MM.1S (cell line): ENCODE results near the gene MAMLD1.

Experiments used
- DNase-seq: peaks from one replicate; pipeline ENCODE4 v3.0.0-alpha.2; 2015
- H2AFZ ChIP-seq: fragments of 300-600 bp; sonication (generic); 2 replicates; pipeline ENCODE4 v1.6.0; 2016; ENCODE audit warnings: antibody characterized with exemption, low read length
- H3F3A ChIP-seq: fragments of 300-600 bp; sonication (generic); 2 replicates; pipeline ENCODE4 v1.6.1; 2016; ENCODE audit warnings: mild to moderate bottlenecking, antibody characterized with exemption, low read length, moderate library complexity, mixed read lengths; ENCODE audit not compliant: insufficient read depth
- H3K27ac ChIP-seq: fragments of 300-600 bp; sonication (generic); 2 replicates; pipeline ENCODE4 v1.5.1; 2016; ENCODE audit warnings: mild to moderate bottlenecking, low read length
- H3K27me3 ChIP-seq: fragments of 300-600 bp; sonication (generic); replicated peaks from 2 replicates; pipeline ENCODE4 v1.6.0; 2016; ENCODE audit warnings: low read length; ENCODE audit not compliant: insufficient read depth
- H3K36me3 ChIP-seq: fragments of 300-600 bp; sonication (generic); replicated peaks from 2 replicates; pipeline ENCODE4 v1.6.1; 2016; ENCODE audit warnings: mild to moderate bottlenecking, low read length, mixed read lengths; ENCODE audit not compliant: insufficient read depth
- H3K4me1 ChIP-seq: fragments of 300-600 bp; sonication (generic); 2 replicates; pipeline ENCODE4 v1.6.1; 2016; ENCODE audit warnings: low read length, mixed read lengths
- H3K4me2 ChIP-seq: fragments of 300-600 bp; sonication (generic); 2 replicates; pipeline ENCODE4 v1.6.0; 2016; ENCODE audit warnings: low read depth, low read length
- H3K4me3 ChIP-seq: fragments of 300-600 bp; sonication (generic); 2 replicates; pipeline ENCODE4 v1.5.1; 2016; ENCODE audit warnings: low read length, mixed read lengths
- H3K79me2 ChIP-seq: fragments of 300-600 bp; sonication (generic); 2 replicates; pipeline ENCODE4 v1.6.1; 2016; ENCODE audit warnings: mixed run types, low read length, mixed read lengths
- H3K9ac ChIP-seq: fragments of 300-600 bp; sonication (generic); 2 replicates; pipeline ENCODE4 v1.6.1; 2016; ENCODE audit warnings: low read length, mixed read lengths
- H3K9me2 ChIP-seq: fragments of 300-600 bp; sonication (generic); replicated peaks from 2 replicates; pipeline ENCODE4 v1.6.1; 2016; ENCODE audit warnings: mild to moderate bottlenecking, low read length, mixed read lengths; ENCODE audit not compliant: insufficient read depth
- H3K9me3 ChIP-seq: fragments of 300-600 bp; sonication (generic); replicated peaks from 2 replicates; pipeline ENCODE4 v1.6.1; 2016; ENCODE audit warnings: mild to moderate bottlenecking, low read length, mixed read lengths; ENCODE audit not compliant: insufficient read depth
- H4K20me1 ChIP-seq: fragments of 300-600 bp; sonication (generic); 2 replicates; pipeline ENCODE4 v1.6.1; 2016; ENCODE audit warnings: mild to moderate bottlenecking, low read length, moderate library complexity, mixed read lengths; ENCODE audit not compliant: insufficient read depth
- CTCF ChIP-seq: fragments of 300-600 bp; sonication (generic); IDR thresholded peaks from 2 replicates; pipeline ENCODE4 v1.5.1; 2016; ENCODE audit warnings: antibody characterized with exemption, low read length, mixed read lengths
- EZH2 ChIP-seq: fragments of 300-600 bp; sonication (generic); optimal IDR thresholded peaks from 2 replicates; pipeline ENCODE3; 2017; ENCODE audit warnings: low read depth, mild to moderate bottlenecking, antibody characterized with exemption, low read length, mixed read lengths
- EZH2phosphoT487 ChIP-seq: fragments of 300-600 bp; sonication (generic); IDR thresholded peaks from 2 replicates; pipeline ENCODE4 v1.6.1; 2018; ENCODE audit warnings: antibody characterized with exemption, low read length

Gene MAMLD1

GRCh38 chrX:150405006-150405405 is 41.9 kb downstream of the MAMLD1 start:
- Histone ChIP-seq H3K9ac (no peak overlapping the region), H3K4me2 (no peak overlapping the region), H4K20me1 (no peaks in the 10 kb centered on the region), H3K9me3 (no peaks in the 10 kb centered on the region), H3K27ac (no peak overlapping the region), H3K36me3 (no peaks in the 10 kb centered on the region), H2AFZ (no peak overlapping the region), H3K27me3 (no peaks in the 10 kb centered on the region), H3K9me2 (no peaks in the 10 kb centered on the region), H3K79me2 (no peaks in the 10 kb centered on the region), H3K4me1 (no peaks in the 10 kb centered on the region), H3F3A (no peaks in the 10 kb centered on the region), H3K4me3 (no peak overlapping the region)
- no peak for DNase-seq
- no peak for TF ChIP-seq EZH2phosphoT487
- no peak for TF ChIP-seq EZH2
- no peak for TF ChIP-seq CTCF

GRCh38 chrX:150405576-150405975 is 42.5 kb downstream of the MAMLD1 start:
- H2AFZ ChIP-seq, result no peak overlapping the region
- TF ChIP-seq EZH2phosphoT487 (no peak), EZH2 (no peak)
- no peaks in the 10 kb centered on the region for H3K79me2 ChIP-seq
- no peaks in the 10 kb centered on the region for H3K9me3 ChIP-seq
- no peaks in the 10 kb centered on the region for H3F3A ChIP-seq
- no peak overlapping the region for H3K27ac ChIP-seq
- H3K36me3 ChIP-seq, result no peaks in the 10 kb centered on the region
- no peak overlapping the region for H3K4me2 ChIP-seq
- H4K20me1 ChIP-seq, result no peaks in the 10 kb centered on the region
- no peak for DNase-seq
- no peaks in the 10 kb centered on the region for H3K4me1 ChIP-seq
- no peaks in the 10 kb centered on the region for H3K27me3 ChIP-seq
- H3K9ac ChIP-seq, result no peak overlapping the region
- no peaks in the 10 kb centered on the region for H3K9me2 ChIP-seq
- H3K4me3 ChIP-seq, result no peak overlapping the region

GRCh38 chrX:150406596-150406995 is 43.5 kb downstream of the MAMLD1 start:
- no peaks in the 10 kb centered on the region for H3K79me2 ChIP-seq
- H3K9me3 ChIP-seq, result no peaks in the 10 kb centered on the region
- no peak overlapping the region for H3K9ac ChIP-seq
- no peaks in the 10 kb centered on the region for H3K27me3 ChIP-seq
- DNase-seq, result no peak
- H4K20me1 ChIP-seq, result no peaks in the 10 kb centered on the region
- H3K4me3 ChIP-seq, result no peak overlapping the region
- H3K4me1 ChIP-seq, result no peaks in the 10 kb centered on the region
- H2AFZ ChIP-seq, result no peak overlapping the region
- H3K36me3 ChIP-seq, result no peaks in the 10 kb centered on the region
- no peak overlapping the region for H3K27ac ChIP-seq
- no peaks in the 10 kb centered on the region for H3K9me2 ChIP-seq
- H3K4me2 ChIP-seq, result no peak overlapping the region
- no peaks in the 10 kb centered on the region for H3F3A ChIP-seq
- TF ChIP-seq EZH2phosphoT487 (no peak), CTCF (no peak), EZH2 (no peak)

- Histone ChIP-seq H4K20me1 (no peaks in the 10 kb centered on the region), H3K4me2 (no peak overlapping the region), H3K9ac (no peak overlapping the region), H3F3A (no peaks in the 10 kb centered on the region), H2AFZ (no peak overlapping the region), H3K9me3 (no peaks in the 10 kb centered on the region), H3K36me3 (no peaks in the 10 kb centered on the region), H3K27me3 (no peaks in the 10 kb centered on the region), H3K9me2 (no peaks in the 10 kb centered on the region), H3K4me3 (no peak overlapping the region), H3K4me1 (no peaks in the 10 kb centered on the region), H3K79me2 (no peaks in the 10 kb centered on the region), H3K27ac (no peak overlapping the region)
- TF ChIP-seq EZH2phosphoT487 (no peak), CTCF (no peak), EZH2 (no peak)
- no peak for DNase-seq
These were observed 44.9 kb downstream of the MAMLD1 start for GRCh38 chrX:150408007-150408406.
